Body of pancreas (tissue), 4 donors: Measurements from ENCODE around the gene BRDT.

Experiments
- CTCF ChIP-seq, 7 experiments: fragments of 450-650 bp in 4 of 7; fragments of 200-600 bp in 3 of 7; sonication (generic) in 3 of 7; IDR thresholded peaks; one replicate each; pipeline ENCODE4 v1.5.1; 2016 to 2019; ENCODE audit warnings: antibody characterized with exemption in 7 of 7
- POLR2A ChIP-seq, 3 donors: fragments of 450-650 bp; IDR thresholded peaks; one replicate each; pipeline ENCODE4 v1.6.1; 2016; ENCODE audit warnings: antibody characterized with exemption in 3 of 3, mild to moderate bottlenecking in 2 of 3

GRCh38 chr1:91952187-91952586, 3.0 kb downstream of the BRDT start:
- no peak for TF ChIP-seq CTCF (IDR thresholded peaks at IDR 0.05)
- TF ChIP-seq POLR2A (IDR thresholded peaks at IDR 0.05): no peak
